Activated T-cell treated with anti-CD3 and anti-CD28 coated beads, Interleukin-2, amount 50 U/mL, for 72 hours (primary cell): ENCODE data around the gene ARHGEF19. TPM values are rescaled to one million over a fixed set of nuclear protein-coding genes. Genes with fewer than 3 reads are reported as not detected.

Experiments used
- ATAC-seq, 2 donors: fragments of 150-1000 bp; cut with Tn5 transposase; replicated peaks in 1 of 2; 2 replicates each; pipeline ENCODE4 v1.10.0; 2021; ENCODE audit warnings: moderate library complexity in 2 of 2, mild to moderate bottlenecking in 1 of 2
- DNase-seq, 2 donors: peaks; one replicate each; pipeline ENCODE4 v3.0.0; 2021 to 2022; ENCODE audit warnings: mixed read lengths in 1 of 2
- H3K27ac Mint-ChIP-seq: one replicate; pipeline ENCODE4 v1.8.0; 2022; ENCODE audit warnings: mild to moderate bottlenecking, moderate library complexity, mixed read lengths
- H3K27me3 Mint-ChIP-seq: one replicate; pipeline ENCODE4 v1.8.0; 2022; ENCODE audit warnings: low read depth, mixed read lengths
- H3K36me3 Mint-ChIP-seq, 2 donors: one replicate each; pipeline ENCODE4 v1.8.0; 2022; ENCODE audit warnings: mixed read lengths in 2 of 2, mild to moderate bottlenecking in 1 of 2; ENCODE audit not compliant: insufficient read depth in 2 of 2
- H3K4me1 Mint-ChIP-seq: one replicate; pipeline ENCODE4 v1.8.0; 2022; ENCODE audit warnings: low read depth, mixed read lengths
- H3K4me3 Mint-ChIP-seq, 2 donors: one replicate each; pipeline ENCODE4 v1.8.0; 2022; ENCODE audit warnings: mild to moderate bottlenecking in 2 of 2, mixed read lengths in 2 of 2, moderate library complexity in 2 of 2
- H3K9me3 Mint-ChIP-seq, 2 donors: one replicate each; pipeline ENCODE4 v1.8.0; 2022; ENCODE audit warnings: mixed read lengths in 2 of 2
- total RNA-seq, 2 donors: library from RNA; stranded (reverse); gene quantifications; one replicate each; pipeline ENCODE4 v1.2.3, GENCODE V29; 2022

Gene ARHGEF19
- total RNA-seq, 2 donors from 2014 or later, result 7.0 to 9.9 TPM

DNA sequence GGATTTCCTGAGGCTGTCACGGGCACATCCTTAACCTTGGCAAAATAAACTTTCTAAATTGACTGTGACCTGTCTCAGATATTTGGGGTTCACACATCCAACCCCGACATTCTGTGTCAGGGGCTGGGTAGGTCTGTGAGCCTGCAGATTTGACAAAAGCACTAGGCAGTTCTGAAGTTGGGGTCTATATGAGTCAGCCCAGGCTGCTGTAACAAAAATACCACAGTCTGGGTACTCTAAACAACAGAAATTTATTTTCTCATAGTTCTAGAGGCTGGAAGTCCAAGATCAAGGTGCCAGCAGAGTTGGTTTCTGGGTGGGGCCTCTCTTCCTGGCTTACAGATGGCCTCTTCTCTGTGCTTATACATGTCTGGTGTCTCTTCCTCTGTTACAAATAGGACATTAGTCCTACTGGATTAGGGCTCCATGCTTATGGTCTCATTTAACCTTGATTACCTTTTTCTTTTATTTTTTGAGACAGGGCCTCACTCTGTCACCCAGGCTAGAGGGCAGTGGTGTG, 27.6 kb upstream of the ARHGEF19 start:
- ATAC-seq, result no peak
- Mint-ChIP-seq H3K36me3 (no peaks in the 10 kb centered on the region), H3K27me3 (no peaks in the 10 kb centered on the region), H3K9me3 (no peaks in the 10 kb centered on the region), H3K27ac (peak overlapping the region; percentile 60), H3K4me1 (peaks cover 24% of the 10 kb centered on the region), H3K4me3 (no peak overlapping the region)
- DNase-seq, result no peak

DNA sequence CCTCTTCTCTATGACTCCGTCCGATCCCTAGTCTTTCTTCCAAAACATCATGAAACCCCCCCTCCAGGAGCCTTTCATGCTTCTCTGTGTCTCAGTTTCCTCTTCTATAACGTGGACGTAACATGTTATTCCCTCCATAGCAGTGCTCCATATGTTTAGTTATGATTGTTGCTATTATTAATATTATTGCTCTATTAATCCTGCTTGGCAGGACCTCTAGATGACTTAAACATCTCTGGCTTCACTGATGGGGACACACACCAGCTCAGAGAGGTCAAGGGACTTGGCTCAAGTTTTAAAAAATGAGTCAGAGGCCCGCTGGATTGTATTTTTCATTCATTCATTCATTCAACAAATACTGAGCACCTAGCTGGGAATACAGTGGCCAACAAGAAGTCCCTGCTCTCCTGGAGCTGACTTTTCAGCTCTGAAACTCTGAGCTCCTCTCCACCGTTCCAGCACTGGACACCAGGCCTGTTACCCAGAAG, 24.9 kb upstream of the ARHGEF19 start:
- peak overlapping the region; percentile 93 to 95 for H3K4me3 Mint-ChIP-seq
- DNase-seq (no peak), ATAC-seq (no peak)
- peaks cover 24% of the 10 kb centered on the region for H3K4me1 Mint-ChIP-seq
- no peaks in the 10 kb centered on the region for H3K36me3 Mint-ChIP-seq
- no peaks in the 10 kb centered on the region for H3K27me3 Mint-ChIP-seq
- H3K9me3 Mint-ChIP-seq, result no peaks in the 10 kb centered on the region
- H3K27ac Mint-ChIP-seq, result peak overlapping the region; percentile 94

DNA sequence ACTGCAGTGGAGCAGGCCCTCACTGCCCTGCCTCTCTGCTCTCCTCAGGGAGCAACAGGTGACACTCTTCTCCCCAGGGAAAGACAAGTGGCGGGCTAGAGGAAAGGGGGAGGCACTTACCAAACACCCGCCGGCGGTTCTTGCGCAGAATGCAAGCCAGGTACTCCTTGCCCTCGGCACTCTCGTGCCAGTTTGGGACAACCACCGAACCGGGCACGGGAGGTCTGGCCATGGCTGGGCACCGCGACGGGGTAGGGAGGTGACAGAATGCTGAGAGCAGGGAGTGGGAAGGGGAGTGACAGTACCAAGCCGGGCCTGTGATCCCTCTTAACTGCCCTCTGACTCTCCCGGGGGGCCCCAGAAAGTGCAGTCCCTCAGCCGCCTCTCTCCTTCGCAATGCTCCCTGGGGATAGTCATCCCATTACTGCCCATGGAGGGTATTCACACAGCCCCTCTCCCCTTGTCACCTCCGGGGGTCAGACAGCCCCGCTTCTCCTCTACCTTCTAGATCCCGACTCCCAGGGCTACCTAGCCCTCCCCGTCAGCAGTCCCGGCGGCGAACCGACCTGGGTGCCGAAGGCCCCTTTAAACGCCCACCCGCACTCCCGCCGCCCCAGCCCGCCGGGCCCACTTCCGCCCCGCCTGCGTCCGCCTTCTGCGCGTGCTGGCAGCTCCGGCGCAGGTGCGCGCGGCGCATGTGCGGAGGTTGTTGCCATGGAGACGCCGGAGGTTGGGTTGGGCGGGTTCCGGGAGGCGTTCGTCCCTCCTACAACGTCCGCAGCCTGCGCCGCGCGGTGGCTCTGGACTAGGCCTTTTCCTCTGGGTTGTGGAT, 24.3 kb upstream of the ARHGEF19 start, which contains the start of gene CPLANE2:
Gene CPLANE2 (minus strand): TSS at position 673 of the 832 bp plus-strand sequence. CDS start 441 bp downstream, at position 232.
- Mint-ChIP-seq H3K36me3 (no peaks in the 10 kb centered on the region), H3K27ac (peak within 1 kb of the TSS; percentile 94), H3K4me1 (peaks cover 24% of the 10 kb centered on the region), H3K4me3 (peak within 1 kb of the TSS; percentile 93 to 95), H3K9me3 (no peaks in the 10 kb centered on the region), H3K27me3 (no peaks in the 10 kb centered on the region)
- DNase-seq, result peak; percentile 98
- peak; percentile 89 to 92 for ATAC-seq

DNA sequence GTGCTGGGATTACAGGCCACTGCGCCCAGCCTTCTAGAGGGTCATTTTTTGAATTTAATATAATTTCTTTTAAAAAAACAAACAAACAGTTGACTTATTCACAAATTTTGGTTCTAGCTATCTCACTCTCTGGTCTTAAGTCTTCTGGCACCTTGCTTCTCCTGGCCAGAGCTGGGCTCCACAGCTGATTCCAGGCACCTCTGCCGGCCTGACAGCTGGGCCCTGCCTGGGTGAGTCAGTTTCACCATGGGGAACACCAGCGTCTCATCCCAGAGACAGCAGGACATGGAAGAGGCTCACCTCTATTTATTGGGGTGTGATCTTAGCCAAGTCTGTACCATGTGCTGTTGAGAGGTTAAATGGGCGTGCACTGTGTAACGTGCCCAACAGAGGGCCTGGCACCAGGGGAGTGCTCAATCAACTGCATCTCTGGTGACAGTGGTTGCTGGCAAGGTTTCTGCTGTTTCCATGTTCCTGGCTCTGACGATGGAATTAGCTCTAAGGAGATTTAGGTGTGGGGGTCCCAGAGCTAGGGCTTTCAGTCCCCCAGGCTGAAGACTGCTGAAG, 23.6 kb upstream of the ARHGEF19 start:
- Mint-ChIP-seq H3K27ac (peak overlapping the region; percentile 8), H3K4me1 (peaks cover 24% of the 10 kb centered on the region), H3K4me3 (peak overlapping the region; percentile 93 to 95), H3K27me3 (no peaks in the 10 kb centered on the region), H3K9me3 (no peaks in the 10 kb centered on the region), H3K36me3 (no peaks in the 10 kb centered on the region)
- DNase-seq (peak; percentile 45 to 53), ATAC-seq (peak; percentile 51 to 60)

DNA sequence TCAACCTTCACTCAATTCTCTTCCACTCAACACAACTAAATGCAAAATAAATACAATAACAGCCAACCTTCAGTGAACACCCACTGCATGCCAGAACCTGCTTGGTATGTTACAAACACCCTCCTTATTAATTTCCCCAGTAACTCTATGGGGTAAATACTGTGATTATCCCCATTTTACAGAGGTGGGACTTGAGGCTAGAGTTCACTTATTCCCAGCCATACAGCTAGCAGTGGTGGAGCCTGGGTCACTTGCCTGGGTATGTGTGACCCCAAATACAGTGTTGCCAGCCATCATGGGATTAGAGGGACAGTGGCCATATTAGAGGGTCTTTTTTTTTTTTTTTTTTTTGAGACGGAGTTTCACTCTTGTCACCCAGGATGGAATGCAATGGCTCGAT, 22.9 kb upstream of the ARHGEF19 start:
- H3K4me1 Mint-ChIP-seq, result peaks cover 24% of the 10 kb centered on the region
- no peak overlapping the region for H3K27ac Mint-ChIP-seq
- ATAC-seq (no peak), DNase-seq (no peak)
- H3K27me3 Mint-ChIP-seq, result no peaks in the 10 kb centered on the region
- H3K4me3 Mint-ChIP-seq, result no peak overlapping the region
- H3K36me3 Mint-ChIP-seq, result no peaks in the 10 kb centered on the region
- no peaks in the 10 kb centered on the region for H3K9me3 Mint-ChIP-seq

DNA sequence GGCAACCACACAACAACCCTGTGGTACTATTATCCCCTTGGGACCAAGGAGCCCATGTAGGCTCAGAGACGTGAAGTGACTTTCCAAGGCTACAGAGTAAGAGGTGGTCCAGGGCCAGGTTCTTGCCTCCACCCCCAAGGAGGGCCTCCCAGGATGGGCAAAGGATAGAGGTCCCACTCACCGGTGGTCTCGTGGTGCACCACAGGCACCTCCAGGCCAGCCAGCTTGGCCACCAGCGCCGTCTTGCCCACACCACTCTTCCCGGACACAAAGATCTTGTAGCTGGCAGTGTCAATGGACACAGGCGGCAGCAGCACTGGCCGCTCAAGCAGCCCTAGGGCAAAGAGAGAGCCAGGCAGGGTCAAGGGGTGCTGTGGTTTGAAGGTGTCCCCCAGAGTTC, 21.0 kb upstream of the ARHGEF19 start:
- no peak for DNase-seq
- Mint-ChIP-seq H3K4me3 (no peak overlapping the region), H3K27ac (no peak overlapping the region), H3K27me3 (peaks cover 8% of the 10 kb centered on the region), H3K9me3 (no peaks in the 10 kb centered on the region), H3K4me1 (peaks cover 24% of the 10 kb centered on the region), H3K36me3 (no peaks in the 10 kb centered on the region)
- no peak for ATAC-seq

DNA sequence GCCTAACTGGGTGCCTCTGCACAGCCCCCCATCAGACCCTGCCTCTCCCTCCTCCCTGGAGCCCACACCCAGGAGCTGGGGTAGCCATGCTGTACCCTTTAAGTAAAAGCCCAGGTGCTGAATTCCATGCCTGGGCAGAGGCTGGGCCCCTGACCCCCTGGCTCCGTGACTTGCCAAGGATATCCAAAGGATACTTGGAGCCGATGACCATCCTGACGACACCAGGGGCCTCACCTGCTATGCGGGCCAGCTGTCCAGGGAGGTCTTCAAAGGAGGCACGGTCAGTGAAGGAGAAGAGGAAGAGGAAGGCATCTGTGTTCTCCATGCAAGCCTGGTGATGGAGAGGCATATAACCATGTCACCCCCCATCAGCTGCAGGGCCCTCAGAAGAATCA, 19.9 kb upstream of the ARHGEF19 start:
- Mint-ChIP-seq H3K9me3 (no peaks in the 10 kb centered on the region), H3K4me3 (no peak overlapping the region), H3K36me3 (peaks cover 0 to 3% of the 10 kb centered on the region in 2 donors), H3K4me1 (peaks cover 23% of the 10 kb centered on the region), H3K27me3 (peaks cover 19% of the 10 kb centered on the region), H3K27ac (no peak overlapping the region)
- no peak for ATAC-seq
- DNase-seq, result no peak

DNA sequence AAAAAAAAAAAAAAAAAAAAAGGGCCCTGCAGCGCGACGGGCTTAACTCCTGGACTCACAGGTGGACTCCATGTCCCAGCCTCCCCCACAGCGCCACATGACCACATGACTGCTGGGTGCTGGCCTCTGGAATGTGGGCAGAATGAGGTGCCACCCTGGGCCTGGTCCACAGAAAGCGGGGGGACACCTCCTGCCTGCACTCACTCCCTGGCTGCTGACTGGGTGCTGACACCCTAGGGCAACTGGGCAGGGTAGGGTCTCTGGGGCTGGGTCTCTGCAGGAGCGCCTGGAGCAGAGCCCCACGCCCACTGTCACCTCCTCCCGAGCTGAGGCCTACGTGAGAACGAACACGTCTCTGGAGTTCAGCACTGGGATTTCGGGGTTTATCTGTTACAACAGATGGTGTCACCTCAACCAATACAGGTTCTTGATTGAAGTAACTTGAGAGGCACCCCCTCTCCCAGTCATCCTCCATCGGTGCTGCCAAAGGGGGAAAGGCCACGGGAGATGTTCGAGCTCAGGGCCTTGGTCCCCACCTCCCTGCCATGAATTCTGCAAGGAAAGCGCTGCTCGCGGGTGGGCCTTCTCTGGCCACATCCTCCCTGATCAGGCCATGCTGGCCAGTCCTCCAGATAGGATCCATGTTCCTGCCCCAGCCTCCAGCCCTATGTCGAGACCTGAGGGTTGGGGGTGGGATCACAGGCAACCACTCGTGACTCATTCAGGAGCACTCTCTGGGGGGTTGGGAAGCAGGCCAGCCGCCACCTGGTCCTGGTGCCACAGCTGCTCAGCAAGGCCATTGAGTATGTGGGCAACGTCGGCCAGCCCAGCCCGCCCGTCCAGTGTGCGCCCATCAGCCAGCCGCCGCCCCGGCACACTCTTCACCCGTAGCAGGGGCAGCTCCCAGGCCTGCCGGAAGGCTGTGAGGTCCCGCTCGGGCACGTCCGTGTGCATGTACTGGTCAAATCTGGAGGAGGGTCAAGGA, 19.2 kb upstream of the ARHGEF19 start:
- DNase-seq (no peak), ATAC-seq (no peak)
- Mint-ChIP-seq H3K9me3 (no peaks in the 10 kb centered on the region), H3K36me3 (peaks cover 0 to 4% of the 10 kb centered on the region in 2 donors), H3K27ac (no peak overlapping the region), H3K4me3 (no peak overlapping the region), H3K4me1 (peaks cover 17% of the 10 kb centered on the region), H3K27me3 (peaks cover 21% of the 10 kb centered on the region)

DNA sequence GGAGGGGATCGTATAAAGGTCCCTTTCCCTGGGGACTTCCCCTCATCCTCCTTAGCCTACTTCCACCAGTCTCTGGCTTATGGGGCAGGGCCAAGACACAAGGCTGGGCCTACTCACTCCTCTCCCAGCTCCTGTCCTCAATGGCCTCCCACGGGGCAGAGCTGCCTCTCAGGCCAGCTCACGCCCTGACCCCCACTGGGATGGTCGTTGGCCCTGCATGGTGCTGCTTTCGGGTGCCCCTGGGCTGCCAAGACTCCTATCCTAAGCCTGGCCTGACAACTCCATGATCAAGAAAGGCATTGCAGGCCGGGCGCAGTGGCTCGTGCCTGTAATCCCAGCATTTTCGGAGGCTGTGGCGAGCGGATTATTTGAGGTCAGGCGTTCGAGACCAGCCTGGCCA, 18.3 kb upstream of the ARHGEF19 start:
- Mint-ChIP-seq H3K4me3 (no peak overlapping the region), H3K9me3 (no peaks in the 10 kb centered on the region), H3K27me3 (peaks cover 30% of the 10 kb centered on the region), H3K4me1 (peaks cover 8% of the 10 kb centered on the region), H3K27ac (no peak overlapping the region), H3K36me3 (peaks cover 0 to 4% of the 10 kb centered on the region in 2 donors)
- no peak for DNase-seq
- ATAC-seq, result no peak

DNA sequence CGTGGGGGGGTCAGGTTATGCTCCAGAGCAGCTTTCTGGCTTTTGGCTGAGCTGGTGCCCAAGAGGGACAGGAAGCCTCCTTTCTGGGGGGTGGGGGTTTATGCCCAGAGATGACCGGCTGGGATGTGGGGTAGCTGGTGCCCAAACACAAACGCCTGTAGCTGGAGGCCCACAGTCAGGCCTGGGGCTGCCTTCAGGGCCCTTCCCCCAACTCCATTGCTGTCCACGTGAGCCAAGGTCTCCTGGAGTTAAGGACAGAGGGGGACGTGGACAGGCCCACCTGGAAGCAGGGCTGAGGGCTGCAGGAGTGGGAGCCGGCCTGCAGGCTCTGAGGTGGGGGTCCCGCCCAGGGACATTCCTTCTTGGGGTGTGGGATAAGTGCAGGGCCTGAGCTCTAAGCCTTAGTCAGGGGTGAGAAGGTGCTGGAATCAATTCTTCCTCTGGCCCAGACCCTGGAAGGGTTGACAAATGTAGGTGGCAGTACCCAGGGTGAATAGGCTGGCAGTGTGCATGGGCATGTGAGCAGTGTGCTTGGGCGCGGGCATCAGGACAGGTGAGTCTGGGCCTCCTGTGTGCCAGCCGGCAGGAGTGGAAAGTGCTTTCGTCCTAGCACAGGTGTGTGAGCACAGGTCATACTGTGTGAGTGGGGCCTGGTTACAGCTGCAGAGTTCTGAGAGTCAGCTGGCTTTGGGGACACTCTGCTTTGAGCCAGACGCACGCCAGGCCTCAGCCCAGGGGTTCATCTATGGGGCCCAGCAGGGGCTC, 17.7 kb upstream of the ARHGEF19 start:
- peaks cover 0 to 4% of the 10 kb centered on the region in 2 donors for H3K36me3 Mint-ChIP-seq
- DNase-seq (no peak), ATAC-seq (peak in 1 of 2 donors; percentile 16)
- H3K27ac Mint-ChIP-seq, result no peak overlapping the region
- H3K4me1 Mint-ChIP-seq, result peaks cover 8% of the 10 kb centered on the region
- H3K4me3 Mint-ChIP-seq, result no peak overlapping the region
- no peaks in the 10 kb centered on the region for H3K9me3 Mint-ChIP-seq
- peaks cover 30% of the 10 kb centered on the region for H3K27me3 Mint-ChIP-seq

DNA sequence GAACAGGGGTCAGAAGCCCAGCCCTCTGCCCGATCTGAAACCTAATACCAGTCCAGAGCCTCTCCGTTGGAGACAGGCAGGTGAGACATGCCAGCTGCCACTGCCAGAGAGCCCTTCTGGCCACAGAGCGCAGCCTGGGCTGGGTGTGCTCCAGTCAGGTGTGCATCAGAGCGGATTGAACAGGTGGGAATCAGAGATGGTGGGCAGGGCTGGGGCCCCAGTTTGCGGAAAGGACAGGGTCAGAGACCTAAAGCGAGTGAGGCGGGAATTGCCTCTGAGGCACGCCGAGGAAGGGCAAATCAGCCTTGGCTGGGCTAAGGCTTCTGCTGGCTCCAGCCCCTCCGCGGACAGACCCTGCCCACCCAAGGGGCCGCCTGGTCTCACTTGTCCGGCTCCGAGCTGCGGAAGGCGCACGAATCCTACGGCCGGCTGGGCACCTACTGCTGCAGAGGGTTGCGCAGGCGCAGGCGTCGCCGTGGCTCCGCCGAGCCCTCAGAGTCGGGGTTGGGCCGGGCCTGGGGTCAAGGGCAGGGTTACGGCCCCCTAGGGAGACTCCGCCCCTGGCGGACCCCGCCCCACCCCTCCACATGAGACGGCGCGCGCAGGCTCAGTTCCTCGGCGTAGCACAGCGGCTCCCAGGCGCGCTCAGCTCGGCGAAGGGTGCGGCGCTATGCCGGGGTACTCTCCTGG, 14.2 kb upstream of the ARHGEF19 start:
- ATAC-seq (peak in 1 of 2 donors; percentile 33), DNase-seq (no peak)
- Mint-ChIP-seq H3K4me1 (peaks cover 8% of the 10 kb centered on the region), H3K27me3 (peaks cover 37% of the 10 kb centered on the region), H3K36me3 (peaks cover 0 to 4% of the 10 kb centered on the region in 2 donors), H3K4me3 (no peak overlapping the region), H3K27ac (no peak overlapping the region), H3K9me3 (no peaks in the 10 kb centered on the region)
